ENCODE results near the gene RNF214.
"Not testable (repeated sequence)": the region's sequence is repeated elsewhere in the genome, so short reads cannot be mapped to it uniquely, and the experiment has no call there.

DNA sequence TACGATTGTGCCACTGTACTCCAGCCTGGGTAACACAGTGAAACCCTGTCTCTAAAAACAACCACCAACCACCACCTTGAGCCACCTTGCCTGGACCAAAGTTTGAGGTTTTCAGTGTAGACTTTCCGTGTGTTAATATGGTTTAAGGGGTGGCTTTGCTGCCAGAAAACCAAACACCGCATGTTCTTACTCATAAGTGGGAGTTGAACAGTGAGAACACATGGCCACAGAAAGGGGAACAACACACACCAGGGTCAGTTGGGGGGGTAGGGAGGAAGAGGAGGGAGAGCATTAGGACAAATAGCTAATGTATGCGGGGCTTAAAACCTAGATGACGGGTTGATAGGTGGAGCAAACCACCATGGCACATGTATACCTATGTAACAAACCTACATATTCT lies 39.7 kb downstream of the RNF214 start:
- TF ChIP-seq, protein P1, sequence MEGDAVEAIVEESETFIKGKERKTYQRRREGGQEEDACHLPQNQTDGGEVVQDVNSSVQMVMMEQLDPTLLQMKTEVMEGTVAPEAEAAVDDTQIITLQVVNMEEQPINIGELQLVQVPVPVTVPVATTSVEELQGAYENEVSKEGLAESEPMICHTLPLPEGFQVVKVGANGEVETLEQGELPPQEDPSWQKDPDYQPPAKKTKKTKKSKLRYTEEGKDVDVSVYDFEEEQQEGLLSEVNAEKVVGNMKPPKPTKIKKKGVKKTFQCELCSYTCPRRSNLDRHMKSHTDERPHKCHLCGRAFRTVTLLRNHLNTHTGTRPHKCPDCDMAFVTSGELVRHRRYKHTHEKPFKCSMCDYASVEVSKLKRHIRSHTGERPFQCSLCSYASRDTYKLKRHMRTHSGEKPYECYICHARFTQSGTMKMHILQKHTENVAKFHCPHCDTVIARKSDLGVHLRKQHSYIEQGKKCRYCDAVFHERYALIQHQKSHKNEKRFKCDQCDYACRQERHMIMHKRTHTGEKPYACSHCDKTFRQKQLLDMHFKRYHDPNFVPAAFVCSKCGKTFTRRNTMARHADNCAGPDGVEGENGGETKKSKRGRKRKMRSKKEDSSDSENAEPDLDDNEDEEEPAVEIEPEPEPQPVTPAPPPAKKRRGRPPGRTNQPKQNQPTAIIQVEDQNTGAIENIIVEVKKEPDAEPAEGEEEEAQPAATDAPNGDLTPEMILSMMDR (IDR thresholded peaks at IDR 0.05), result not testable (repeated sequence)
- not testable (repeated sequence) for TF ChIP-seq POLR2A, POLR2AphosphoS5, EP300 (IDR thresholded peaks at IDR 0.05)
